GM19035 (cell line): ENCODE data around the gene BORCS5.

Source experiments
- ATAC-seq: cut with Tn5 transposase; IDR thresholded peaks from one replicate; pipeline ENCODE4 v1.9.1; 2021; ENCODE audit not compliant: unreplicated experiment

Gene BORCS5

DNA sequence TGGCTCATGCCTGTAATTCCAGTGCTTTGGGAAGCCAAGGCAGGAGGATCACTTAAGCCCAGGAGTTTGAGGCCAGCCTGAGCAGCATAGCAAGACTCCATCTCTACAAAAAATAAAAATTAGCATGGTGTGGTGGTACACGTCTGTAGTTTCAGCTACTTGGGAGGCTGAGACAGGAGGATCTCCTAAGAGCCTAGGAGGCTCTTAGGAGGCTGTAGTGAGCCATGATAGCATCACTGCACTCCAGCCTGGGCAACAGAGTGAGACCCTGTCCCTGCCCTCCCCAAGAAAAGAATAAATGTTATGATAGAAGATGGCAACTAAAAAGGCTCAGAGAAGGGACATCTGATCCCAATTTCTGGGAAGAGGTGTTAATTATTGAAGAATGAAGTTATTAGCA, 3.6 kb upstream of the BORCS5 start:
- ATAC-seq = no peak

DNA sequence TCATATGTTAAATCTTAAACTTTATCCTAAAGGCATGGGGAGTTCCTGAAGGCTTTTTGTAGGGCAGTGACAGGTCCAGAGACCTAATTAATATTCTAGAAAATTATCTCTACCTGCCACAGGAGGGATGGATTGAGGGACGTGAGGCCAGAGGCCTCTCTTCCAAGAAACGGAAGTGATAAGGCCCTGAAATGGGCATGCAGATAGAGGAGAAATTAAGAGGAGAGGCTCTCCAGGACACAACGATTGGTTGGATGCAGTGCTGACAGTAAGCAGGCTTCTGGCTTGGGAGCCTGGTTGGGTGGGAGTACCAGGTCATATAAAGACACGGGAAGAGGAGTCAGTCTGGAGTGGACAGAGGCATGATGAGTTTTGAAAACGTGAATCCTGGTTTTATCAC, 3.1 kb upstream of the BORCS5 start:
- ATAC-seq = no peak

- ATAC-seq = no peak
Measured at GRCh38 chr12:12356467-12356895, 397 bp upstream of the BORCS5 start.

GRCh38 chr12:12357719-12358461, 1.0 kb downstream of the BORCS5 start:
- no peak for ATAC-seq

GRCh38 chr12:12358528-12358927, 1.6 kb downstream of the BORCS5 start:
- ATAC-seq = no peak

GRCh38 chr12:12364787-12365445, 8.0 kb downstream of the BORCS5 start:
- no peak for ATAC-seq

GRCh38 chr12:12365446-12365802, 8.5 kb downstream of the BORCS5 start:
- ATAC-seq = no peak

DNA sequence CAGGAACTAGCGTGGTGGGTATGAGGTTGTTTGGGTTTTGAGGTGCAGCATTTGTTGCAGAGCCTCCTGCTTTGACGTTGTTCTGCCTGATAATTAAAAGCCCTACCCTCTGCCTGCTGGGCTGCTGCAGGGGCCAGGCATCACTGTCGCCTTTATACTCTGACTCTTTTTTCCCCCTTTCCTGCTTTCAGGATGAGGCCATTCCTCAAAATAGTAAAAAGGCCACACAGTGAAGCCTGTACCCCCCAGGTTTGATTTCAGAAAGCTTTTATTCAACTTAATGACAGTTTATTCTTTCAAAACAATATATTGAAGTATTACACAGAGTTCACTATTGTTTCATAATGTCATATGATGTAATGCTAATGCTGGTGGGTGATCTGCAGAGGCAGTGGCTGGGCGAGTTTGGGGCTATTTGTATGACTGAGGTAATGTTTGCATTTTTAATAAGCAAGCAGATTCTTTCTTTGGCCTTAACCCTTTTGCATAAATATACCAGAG, 9.1 kb downstream of the BORCS5 start:
- ATAC-seq = no peak

GRCh38 chr12:12366701-12367481, 10.0 kb downstream of the BORCS5 start:
- ATAC-seq = no peak

GRCh38 chr12:12367482-12367998, 10.7 kb downstream of the BORCS5 start:
- no peak for ATAC-seq

GRCh38 chr12:12372946-12373722, 16.3 kb downstream of the BORCS5 start:
- no peak for ATAC-seq

DNA sequence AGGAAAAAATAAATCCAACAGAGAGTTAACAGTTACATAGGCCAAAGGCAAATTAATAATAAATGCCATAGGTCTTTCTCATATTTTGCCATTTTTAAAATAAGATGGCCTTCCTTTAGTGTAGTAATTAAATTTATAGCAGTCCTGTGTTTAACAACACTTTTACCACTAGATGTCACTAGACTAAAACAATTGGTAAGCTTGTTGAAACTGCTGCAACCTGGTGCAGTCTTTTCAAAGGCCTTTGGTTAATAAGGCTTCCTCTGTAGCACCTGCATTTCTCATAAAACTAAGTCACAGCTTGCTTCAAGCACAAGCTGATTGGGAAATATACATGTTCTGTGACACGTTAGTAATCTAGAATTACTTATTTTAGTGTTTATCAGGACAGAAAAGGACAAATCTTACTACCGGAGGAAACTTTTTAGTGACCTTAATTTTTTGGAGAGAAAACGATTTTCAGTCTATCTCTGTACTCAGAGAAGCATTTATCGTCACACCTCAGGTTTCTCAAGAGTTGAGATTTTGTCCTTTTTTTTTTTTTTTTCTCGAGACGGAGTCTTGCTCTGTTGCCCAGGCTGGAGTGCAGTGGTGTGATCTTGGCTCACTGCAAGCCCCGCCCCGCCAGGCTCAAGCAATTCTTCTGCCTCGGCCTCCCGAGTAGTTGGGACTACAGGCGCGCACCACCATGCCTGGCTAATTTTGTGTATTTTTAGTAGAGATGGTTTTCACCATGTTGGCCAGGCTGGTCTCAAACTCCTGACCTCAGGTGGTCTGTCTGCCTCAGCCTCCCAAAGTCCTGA, 20.0 kb downstream of the BORCS5 start:
- peak; percentile 88 for ATAC-seq

- ATAC-seq = no peak
Measured at GRCh38 chr12:12378616-12379015, 21.7 kb downstream of the BORCS5 start.

- no peak for ATAC-seq
Measured at GRCh38 chr12:12379831-12380730, 23.2 kb downstream of the BORCS5 start.

GRCh38 chr12:12380949-12381593, 24.2 kb downstream of the BORCS5 start:
- ATAC-seq = no peak

- ATAC-seq = no peak
Measured at GRCh38 chr12:12381982-12382381, 25.1 kb downstream of the BORCS5 start.

DNA sequence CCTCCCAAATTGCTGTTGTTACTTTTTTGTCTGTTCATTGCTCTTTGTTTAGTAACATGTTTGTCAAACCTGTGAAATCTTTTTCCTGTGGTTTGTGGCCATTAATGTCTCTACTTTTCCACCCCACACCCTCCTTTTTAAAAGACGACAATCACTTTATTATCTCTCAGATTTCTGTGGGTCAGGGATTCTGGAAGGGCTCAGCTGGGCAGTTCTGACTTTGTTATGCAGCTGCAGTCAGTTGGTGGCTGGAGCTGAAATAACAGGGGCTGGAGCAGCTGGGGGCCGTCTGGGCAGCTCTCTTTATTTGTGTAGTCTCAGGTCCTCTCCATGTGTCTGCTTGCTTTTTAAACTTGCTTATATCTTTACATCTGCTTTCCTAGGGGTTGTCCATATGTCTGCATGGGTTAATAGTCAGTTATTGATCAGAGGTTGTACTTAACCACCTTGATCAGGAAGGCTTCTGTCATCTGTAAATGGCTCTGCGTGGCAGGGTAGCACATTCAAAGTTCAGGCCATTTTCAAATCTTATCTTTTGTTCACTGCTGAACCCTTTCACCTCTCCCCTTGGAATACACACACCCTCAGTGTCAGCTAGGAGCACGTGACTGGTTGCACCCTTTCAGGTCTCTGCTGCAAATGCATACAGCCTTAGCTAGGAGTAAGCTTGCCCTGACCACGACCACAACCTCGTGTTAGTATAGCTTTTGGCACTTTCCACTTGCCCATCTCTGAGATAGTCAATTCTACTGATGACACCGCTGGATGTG, 27.9 kb downstream of the BORCS5 start:
- ATAC-seq = no peak

DNA sequence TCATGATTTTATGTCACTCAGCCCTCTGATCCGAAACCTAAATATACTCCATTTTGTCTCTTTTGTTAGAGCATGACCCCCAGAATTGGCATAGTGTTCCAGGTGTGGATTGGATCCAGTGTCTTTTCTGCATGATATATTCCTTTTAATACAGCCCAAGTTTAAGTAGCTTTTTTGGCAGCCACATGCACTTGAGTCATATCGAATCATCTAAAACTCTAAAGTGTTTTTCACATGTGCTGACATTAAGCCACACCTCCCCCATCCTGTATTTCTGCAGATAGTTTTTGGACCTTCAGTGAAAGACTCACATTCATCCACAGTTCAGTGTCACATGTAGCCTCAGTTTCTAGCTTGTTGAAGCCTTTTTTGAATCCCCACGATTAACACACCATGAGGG, 30.6 kb downstream of the BORCS5 start:
- ATAC-seq = no peak
